LNCaP clone FGC (cell line): Measurements from ENCODE around the gene TRAPPC11.

Experiments used
- DNase-seq: peaks from one replicate; pipeline ENCODE4 v3.0.0-alpha.2; 2011; ENCODE audit warnings: low read depth
- H3K4me3 ChIP-seq: 2 replicates; pipeline ENCODE4 v1.5.1; 2011; ENCODE audit warnings: mild to moderate bottlenecking, low read depth, low read length, control low read depth
- CTCF ChIP-seq: IDR thresholded peaks from 2 replicates; pipeline ENCODE4 v1.5.1; 2012; ENCODE audit warnings: mild to moderate bottlenecking; ENCODE audit not compliant: control insufficient read depth, insufficient read depth; ENCODE audit errors: extremely low read depth

TRAPPC11 gene

DNA sequence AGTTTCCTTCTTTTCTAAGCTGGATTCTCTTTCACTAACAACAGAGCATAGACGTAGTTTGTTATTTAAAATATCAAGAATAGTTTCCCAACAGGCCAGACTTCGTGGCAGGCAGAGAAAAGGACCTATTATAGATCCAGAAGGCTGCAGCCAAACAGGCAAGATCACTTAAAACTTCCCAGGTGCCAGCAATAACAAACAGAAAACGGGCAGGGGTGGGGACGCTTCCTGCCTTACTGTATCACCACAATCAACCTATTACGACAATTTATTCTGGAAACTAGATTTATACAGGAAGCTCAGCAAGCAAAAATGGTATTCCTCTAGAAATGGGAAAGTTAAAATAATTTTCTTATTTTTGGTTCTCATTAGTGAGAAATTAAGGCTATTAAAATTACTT is 22.2 kb upstream of the TRAPPC11 start:
- TF ChIP-seq CTCF, result no peak
- H3K4me3 ChIP-seq, result peak overlapping the region; percentile 42

GRCh38 chr4:183637461-183637860 is 21.6 kb upstream of the TRAPPC11 start:
- no peak for DNase-seq
- no peak overlapping the region for H3K4me3 ChIP-seq
- no peak for TF ChIP-seq CTCF

More for the DNA sequence above, 22.2 kb upstream of the TRAPPC11 start:
- DNase-seq, result no peak

DNA sequence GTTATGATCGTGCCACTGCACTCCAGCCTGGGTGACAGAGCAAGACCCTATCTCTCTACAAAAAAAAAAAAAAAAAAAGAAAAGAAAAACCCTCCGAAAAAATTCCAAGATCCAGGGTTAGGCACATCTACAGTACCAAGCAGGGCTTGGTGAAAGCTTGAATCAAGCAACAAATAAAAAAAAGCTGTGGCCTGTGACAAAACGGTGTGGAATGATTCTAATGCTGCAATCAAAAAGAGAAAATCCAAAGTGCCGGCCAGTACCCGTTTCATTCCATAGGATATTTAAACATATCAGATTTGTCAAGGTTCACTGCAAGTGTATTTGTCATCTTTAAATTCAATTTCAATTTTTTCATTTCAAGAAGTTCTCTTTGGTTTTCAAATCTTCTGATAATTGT is 20.7 kb upstream of the TRAPPC11 start:
- H3K4me3 ChIP-seq, result no peak overlapping the region
- DNase-seq, result no peak
- no peak for TF ChIP-seq CTCF

GRCh38 chr4:183639291-183639690 is 19.8 kb upstream of the TRAPPC11 start:
- no peak for TF ChIP-seq CTCF
- no peak overlapping the region for H3K4me3 ChIP-seq
- DNase-seq, result no peak

- DNase-seq, result no peak
- TF ChIP-seq CTCF, result no peak
- no peak overlapping the region for H3K4me3 ChIP-seq
These were observed 13.8 kb upstream of the TRAPPC11 start for GRCh38 chr4:183645326-183645725.

DNA sequence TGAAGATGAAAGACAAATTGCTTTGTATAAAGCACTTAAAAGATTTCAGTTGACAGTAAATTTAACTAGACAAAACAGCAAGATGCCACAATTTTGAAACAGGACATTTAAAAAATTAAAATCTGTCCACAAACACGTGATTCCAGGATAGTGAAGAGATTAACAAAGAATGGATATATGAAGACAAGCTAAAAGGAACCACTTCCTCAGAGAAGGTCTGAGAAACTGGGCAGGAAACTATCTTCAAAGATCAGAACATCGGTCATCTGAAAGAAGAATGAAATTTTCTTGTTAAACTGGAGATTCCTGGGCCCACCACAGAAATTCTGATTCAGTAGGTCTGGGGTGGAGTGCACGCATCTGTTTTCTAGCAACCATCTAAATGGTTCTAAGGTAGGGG is 1.5 kb upstream of the TRAPPC11 start:
- TF ChIP-seq CTCF, result no peak
- DNase-seq, result no peak
- peak overlapping the region; percentile 70 for H3K4me3 ChIP-seq

DNA sequence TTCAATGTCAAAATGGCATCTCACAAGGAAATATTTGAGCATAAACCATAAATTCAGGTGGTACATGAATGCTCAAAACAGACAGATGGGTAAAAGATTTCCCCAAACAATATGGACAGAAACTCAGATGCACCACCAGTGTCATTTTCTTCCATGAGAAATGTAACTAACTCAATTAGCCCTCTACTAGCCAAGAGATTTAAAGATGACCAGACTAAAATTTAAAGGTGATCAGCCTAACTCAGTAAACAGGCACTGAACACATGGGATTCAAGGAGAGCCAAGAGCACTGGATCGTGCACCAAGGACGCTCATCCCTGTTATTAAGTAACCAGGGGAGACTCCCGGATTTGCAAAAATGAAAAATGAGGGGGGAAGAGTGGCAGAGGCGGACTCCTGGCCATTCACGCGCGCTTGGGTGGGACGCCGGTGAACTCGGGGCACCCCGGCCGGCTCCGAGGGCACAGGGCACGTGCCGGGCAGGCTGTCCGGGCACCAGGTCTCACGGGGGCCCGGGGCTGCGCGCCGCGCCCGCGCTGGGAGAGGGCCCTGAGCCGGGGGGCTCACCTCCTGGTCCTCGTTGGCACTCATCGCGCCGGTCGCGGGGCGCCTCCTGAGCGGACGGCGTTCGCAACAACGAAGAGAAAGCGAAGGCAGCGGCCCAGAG is 598 bp upstream of the TRAPPC11 start:
- DNase-seq, result no peak
- TF ChIP-seq CTCF, result no peak

More for the DNA sequence above, 598 bp upstream of the TRAPPC11 start:
- H3K4me3 ChIP-seq, result peak overlapping the region; percentile 70
